Measurements from ENCODE around the gene PLA1A.

DNA sequence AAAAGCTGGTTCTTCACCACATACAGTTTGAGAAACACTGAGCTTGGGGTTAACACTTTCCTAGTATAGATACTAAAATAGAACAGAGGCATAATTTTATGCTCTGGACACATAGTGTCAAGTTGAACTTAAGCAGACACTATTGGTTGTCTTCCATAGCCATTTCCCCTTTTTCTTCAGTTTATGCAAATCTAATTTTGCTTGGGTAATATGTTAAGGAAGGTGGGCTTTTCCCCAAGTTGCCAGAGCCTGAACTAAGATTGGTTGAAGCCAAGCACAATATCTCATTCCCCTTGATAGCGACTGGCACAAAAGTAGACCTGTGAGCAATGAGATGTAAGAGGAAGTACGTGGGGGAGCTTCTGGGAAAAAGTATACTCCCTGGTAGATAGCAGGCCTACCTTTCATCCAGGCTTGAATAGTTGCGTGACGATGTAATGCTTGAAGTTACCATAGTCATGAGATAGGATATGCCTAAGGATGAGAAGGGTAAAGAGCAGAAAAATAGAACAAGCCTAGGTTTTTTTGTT is 67.2 kb downstream of the PLA1A start:
- TF ChIP-seq, protein P1, sequence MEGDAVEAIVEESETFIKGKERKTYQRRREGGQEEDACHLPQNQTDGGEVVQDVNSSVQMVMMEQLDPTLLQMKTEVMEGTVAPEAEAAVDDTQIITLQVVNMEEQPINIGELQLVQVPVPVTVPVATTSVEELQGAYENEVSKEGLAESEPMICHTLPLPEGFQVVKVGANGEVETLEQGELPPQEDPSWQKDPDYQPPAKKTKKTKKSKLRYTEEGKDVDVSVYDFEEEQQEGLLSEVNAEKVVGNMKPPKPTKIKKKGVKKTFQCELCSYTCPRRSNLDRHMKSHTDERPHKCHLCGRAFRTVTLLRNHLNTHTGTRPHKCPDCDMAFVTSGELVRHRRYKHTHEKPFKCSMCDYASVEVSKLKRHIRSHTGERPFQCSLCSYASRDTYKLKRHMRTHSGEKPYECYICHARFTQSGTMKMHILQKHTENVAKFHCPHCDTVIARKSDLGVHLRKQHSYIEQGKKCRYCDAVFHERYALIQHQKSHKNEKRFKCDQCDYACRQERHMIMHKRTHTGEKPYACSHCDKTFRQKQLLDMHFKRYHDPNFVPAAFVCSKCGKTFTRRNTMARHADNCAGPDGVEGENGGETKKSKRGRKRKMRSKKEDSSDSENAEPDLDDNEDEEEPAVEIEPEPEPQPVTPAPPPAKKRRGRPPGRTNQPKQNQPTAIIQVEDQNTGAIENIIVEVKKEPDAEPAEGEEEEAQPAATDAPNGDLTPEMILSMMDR (IDR thresholded peaks at IDR 0.05): no peak
- TF ChIP-seq POLR2A (IDR thresholded peaks at IDR 0.05): no peak

Data from upper lobe of left lung (tissue), 4 donors.